Measurements from ENCODE around the gene MLXIPL. TPM values are rescaled to one million over a fixed set of nuclear protein-coding genes. Genes with fewer than 3 reads are reported as not detected.
A peak's percentile ranks its signal among the peaks of the same experiment; 100 is the strongest.

Gene MLXIPL
- total RNA-seq, 1 donor from 2014 or later, result 2.0 TPM

DNA sequence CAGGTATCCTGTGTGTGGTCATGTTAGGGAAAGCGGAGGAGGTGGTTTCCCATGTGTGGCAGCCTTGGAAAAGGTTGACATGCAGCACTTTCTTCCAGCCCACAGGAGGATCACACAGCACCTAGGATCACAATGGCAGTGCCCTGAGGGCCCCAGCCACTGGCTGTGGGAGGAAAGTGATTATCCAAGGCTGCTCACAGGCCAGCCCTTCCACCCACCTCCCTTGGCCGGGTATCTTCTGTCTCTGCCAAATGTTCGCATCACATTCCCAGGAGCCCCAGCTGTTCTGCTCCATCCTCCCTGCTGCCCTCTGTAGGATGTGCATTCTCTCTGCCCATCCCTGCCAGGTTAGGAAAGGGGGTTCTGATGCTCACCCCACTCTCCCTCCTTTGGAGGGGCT is 2.5 kb upstream of the MLXIPL start:
- Mint-ChIP-seq H3K27ac (no peak overlapping the region), H3K27me3 (ENCODE audit: low read depth) (peaks cover 84% of the 10 kb centered on the region), H3K36me3 (no peaks in the 10 kb centered on the region), H3K4me1 (peaks cover 8% of the 10 kb centered on the region), H3K4me3 (no peak overlapping the region), H3K9me3 (no peaks in the 10 kb centered on the region)
- TF ChIP-seq, protein P1, sequence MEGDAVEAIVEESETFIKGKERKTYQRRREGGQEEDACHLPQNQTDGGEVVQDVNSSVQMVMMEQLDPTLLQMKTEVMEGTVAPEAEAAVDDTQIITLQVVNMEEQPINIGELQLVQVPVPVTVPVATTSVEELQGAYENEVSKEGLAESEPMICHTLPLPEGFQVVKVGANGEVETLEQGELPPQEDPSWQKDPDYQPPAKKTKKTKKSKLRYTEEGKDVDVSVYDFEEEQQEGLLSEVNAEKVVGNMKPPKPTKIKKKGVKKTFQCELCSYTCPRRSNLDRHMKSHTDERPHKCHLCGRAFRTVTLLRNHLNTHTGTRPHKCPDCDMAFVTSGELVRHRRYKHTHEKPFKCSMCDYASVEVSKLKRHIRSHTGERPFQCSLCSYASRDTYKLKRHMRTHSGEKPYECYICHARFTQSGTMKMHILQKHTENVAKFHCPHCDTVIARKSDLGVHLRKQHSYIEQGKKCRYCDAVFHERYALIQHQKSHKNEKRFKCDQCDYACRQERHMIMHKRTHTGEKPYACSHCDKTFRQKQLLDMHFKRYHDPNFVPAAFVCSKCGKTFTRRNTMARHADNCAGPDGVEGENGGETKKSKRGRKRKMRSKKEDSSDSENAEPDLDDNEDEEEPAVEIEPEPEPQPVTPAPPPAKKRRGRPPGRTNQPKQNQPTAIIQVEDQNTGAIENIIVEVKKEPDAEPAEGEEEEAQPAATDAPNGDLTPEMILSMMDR (IDR thresholded peaks at IDR 0.05; ENCODE audit: unreplicated experiment), result no peak
- no peak for DNase-seq (ENCODE audit: low spot score in 2 of 2, unreplicated experiment in 2 of 2)

DNA sequence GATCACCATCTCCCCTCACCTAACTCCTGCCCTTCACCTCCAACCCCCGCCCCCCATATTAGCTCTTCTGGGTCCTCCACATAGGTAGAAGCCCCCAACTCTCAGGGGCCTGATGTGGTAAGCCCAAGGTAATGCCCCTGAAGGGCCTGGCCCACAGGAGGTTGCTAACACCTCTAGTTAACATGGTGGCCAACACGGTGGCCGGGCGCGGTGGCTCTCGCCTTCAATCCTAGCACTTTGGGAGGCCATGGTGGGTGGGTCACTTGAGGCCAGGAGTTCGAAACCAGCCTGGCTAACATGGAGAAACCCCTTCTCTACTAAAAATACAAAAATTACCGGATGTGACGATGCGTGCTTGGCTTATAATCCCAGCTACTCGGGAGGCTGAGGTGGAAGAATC is 954 bp upstream of the MLXIPL start:
- peaks cover 8% of the 10 kb centered on the region for H3K4me1 Mint-ChIP-seq
- no peak overlapping the region for H3K4me3 Mint-ChIP-seq
- DNase-seq (ENCODE audit: low spot score in 2 of 2, unreplicated experiment in 2 of 2), result no peak
- H3K9me3 Mint-ChIP-seq, result no peaks in the 10 kb centered on the region
- no peak overlapping the region for H3K27ac Mint-ChIP-seq
- TF ChIP-seq, protein P1 (IDR thresholded peaks at IDR 0.05; ENCODE audit: unreplicated experiment), result no peak
- H3K27me3 Mint-ChIP-seq (ENCODE audit: low read depth), result peaks cover 79% of the 10 kb centered on the region
- no peaks in the 10 kb centered on the region for H3K36me3 Mint-ChIP-seq

DNA sequence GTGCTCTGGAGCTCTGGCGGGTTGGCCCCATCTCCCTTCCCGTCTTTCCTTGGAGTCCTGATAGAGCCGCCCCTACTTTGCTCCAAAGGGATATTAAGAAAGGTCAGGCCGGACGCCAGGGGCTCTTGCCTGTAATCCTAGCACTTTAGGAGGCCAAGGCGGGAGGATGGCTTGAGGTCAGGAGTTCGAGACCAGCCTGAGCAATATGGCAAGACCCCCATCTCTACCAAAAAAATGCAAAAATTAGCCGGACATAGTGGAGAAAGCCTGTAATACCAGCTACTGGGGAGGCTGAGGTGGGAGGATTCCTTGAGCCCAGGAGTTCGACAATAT is 313 bp upstream of the MLXIPL start:
- peaks cover 80% of the 10 kb centered on the region for H3K27me3 Mint-ChIP-seq (ENCODE audit: low read depth)
- no peaks in the 10 kb centered on the region for H3K9me3 Mint-ChIP-seq
- peaks cover 8% of the 10 kb centered on the region for H3K4me1 Mint-ChIP-seq
- H3K27ac Mint-ChIP-seq, result no peak overlapping the region
- H3K4me3 Mint-ChIP-seq, result peak overlapping the region; percentile 51
- no peaks in the 10 kb centered on the region for H3K36me3 Mint-ChIP-seq
- DNase-seq (ENCODE audit: low spot score in 2 of 2, unreplicated experiment in 2 of 2), result no peak
- TF ChIP-seq, protein P1 (IDR thresholded peaks at IDR 0.05; ENCODE audit: unreplicated experiment), result no peak

DNA sequence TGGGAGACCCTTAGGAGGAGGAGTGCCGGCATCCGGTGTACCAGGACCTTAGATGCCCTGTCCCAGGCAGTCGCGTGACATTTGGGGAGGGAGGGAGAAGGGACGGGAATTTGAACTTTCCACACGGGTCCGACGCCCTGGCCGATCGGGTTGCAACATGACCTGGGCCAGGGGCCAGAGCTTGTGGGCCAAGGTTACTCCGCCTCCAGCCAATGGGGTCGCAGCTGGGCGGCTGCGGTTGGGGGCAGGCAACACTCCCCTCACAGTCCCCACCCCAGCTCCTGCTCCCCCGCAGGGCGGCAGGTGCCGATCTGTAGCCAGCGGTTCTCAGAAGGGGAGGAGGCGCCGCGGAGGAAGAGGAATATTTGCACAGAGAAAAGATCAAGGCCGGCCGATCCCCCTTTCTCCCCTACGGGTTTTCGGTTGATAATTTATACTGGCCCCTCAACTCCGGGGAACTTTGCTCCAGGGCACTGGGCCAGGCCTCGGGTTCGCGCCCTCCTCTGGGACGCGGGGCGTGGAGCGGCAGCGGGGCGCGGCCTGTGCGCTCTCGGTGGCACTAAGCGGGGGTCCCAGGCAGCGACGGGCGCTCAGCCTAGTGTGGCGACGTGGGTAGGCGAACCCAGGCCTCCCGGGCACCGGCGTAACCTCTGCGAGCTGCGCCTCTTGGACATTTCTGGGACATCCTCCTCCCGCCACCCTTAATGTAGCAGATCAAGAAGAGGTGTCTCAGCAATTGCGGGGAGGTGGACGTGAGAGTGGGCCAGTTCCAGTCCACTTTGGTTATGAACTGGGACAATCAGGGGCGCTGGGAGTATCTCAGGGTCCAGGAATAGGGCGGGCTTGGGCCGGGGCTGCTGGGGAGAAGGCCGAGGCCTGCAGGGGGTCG is 1.2 kb downstream of the MLXIPL start:
- Mint-ChIP-seq H3K4me1 (peaks cover 8% of the 10 kb centered on the region), H3K27ac (no peak overlapping the region), H3K4me3 (peak overlapping the region; percentile 55), H3K27me3 (ENCODE audit: low read depth) (peaks cover 68% of the 10 kb centered on the region), H3K9me3 (no peaks in the 10 kb centered on the region), H3K36me3 (no peaks in the 10 kb centered on the region)
- TF ChIP-seq, protein P1 (IDR thresholded peaks at IDR 0.05; ENCODE audit: unreplicated experiment), result no peak
- no peak for DNase-seq (ENCODE audit: low spot score in 2 of 2, unreplicated experiment in 2 of 2)

DNA sequence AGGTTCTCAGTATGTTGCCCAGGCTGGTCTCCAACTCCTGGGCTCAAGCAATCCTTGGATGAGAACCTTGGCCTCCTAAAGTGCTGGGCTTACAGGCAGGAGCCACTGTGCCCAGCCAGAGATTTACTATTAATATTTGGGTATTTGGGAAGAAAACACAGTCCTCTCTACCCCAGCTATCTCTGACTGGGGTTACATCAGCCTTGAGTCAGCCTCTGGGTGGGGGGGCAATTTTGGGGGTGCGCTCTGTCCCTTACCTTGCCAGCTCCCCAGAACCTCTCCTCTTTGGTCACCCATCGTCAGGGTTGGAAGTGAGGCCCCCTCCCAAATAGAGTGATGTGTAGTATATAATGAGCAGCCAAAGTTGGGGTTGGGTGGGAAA is 1.8 kb downstream of the MLXIPL start:
- Mint-ChIP-seq H3K36me3 (no peaks in the 10 kb centered on the region), H3K4me1 (peaks cover 8% of the 10 kb centered on the region), H3K27me3 (ENCODE audit: low read depth) (peaks cover 62% of the 10 kb centered on the region), H3K4me3 (no peak overlapping the region), H3K9me3 (no peaks in the 10 kb centered on the region), H3K27ac (no peak overlapping the region)
- TF ChIP-seq, protein P1 (IDR thresholded peaks at IDR 0.05; ENCODE audit: unreplicated experiment), result no peak
- no peak for DNase-seq (ENCODE audit: low spot score in 2 of 2, unreplicated experiment in 2 of 2)
